ENCODE measurements around the gene MFAP1. TPM values are rescaled to one million over a fixed set of nuclear protein-coding genes. Genes with fewer than 3 reads are reported as not detected.

Gene MFAP1
- total RNA-seq, 2 experiments from 2014 or later: 34.4 to 37.3 TPM

DNA sequence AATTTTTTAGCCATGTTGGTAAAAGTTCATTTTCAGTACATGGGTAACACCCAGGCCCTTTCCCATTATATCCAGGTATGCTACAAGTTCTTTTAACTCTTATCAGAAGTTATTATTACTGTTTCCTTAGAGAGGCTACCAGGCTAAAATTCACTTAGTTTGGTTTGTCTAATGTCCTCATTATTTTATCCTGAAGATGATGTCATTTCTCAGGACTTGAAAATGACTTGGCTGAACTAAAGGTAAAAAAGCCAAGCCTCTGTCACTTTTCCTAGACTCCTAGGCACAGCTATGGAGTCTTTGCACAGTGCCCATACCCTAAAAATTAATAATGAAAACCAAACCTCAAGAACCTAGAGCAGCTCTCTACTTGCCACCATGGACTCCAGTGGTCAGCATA, 51.9 kb downstream of the MFAP1 start:
- H3K9me3 Mint-ChIP-seq: no peaks in the 10 kb centered on the region
- H3K4me1 Mint-ChIP-seq: peaks cover 10% of the 10 kb centered on the region
- ChIA-PET CTCF (no interaction called here), POLR2A (interaction anchor here (1.1 to 1.4 kb wide), 2 partner anchors 19 to 27 kb away, joined by 3 read pairs; partner anchors contain the start of gene SERF2)
- no peaks in the 10 kb centered on the region for H3K27me3 Mint-ChIP-seq
- no peak for DNase-seq
- H3K36me3 Mint-ChIP-seq (ENCODE audit: low read depth): peaks cover 51% of the 10 kb centered on the region
- H3K27ac Mint-ChIP-seq: no peak overlapping the region
- H3K4me3 Mint-ChIP-seq: no peak overlapping the region

- Mint-ChIP-seq H3K4me1 (peaks cover 3% of the 10 kb centered on the region), H3K9me3 (no peaks in the 10 kb centered on the region), H3K4me3 (no peak overlapping the region), H3K36me3 (ENCODE audit: low read depth) (peaks cover 53% of the 10 kb centered on the region), H3K27me3 (no peaks in the 10 kb centered on the region), H3K27ac (no peak overlapping the region)
- DNase-seq: no peak
- POLR2A ChIA-PET: interaction anchor here (1.1 to 1.4 kb wide), 2 partner anchors 18 to 26 kb away, joined by 3 to 4 read pairs; no protein-coding TSS in a partner anchor
- CTCF ChIA-PET: interaction anchor here (0.6 to 1.2 kb wide), 3 partner anchors 18 to 961 kb away, joined by 3 read pairs; no protein-coding TSS in a partner anchor
Observed at GRCh38 chr15:43771816-43772215, 52.7 kb downstream of the MFAP1 start.

GRCh38 chr15:43769584-43770228, 54.8 kb downstream of the MFAP1 start:
- H3K4me3 Mint-ChIP-seq: no peak overlapping the region
- ChIA-PET CTCF (interaction anchor here (1.0 to 1.6 kb wide), 9 partner anchors 14 to 329 kb away, joined by 3 to 5 read pairs (median 4); partner anchors contain the start of genes HYPK and PDIA3), POLR2A (interaction anchor here (0.8 kb wide), 1 partner anchor 23 kb away, joined by 3 read pairs; no protein-coding TSS in a partner anchor)
- peaks cover 70% of the 10 kb centered on the region for H3K36me3 Mint-ChIP-seq (ENCODE audit: low read depth)
- H3K9me3 Mint-ChIP-seq: no peaks in the 10 kb centered on the region
- H3K4me1 Mint-ChIP-seq: peaks cover 1% of the 10 kb centered on the region
- peak; percentile 59 for DNase-seq
- no peak overlapping the region for H3K27ac Mint-ChIP-seq
- H3K27me3 Mint-ChIP-seq: no peaks in the 10 kb centered on the region

- peaks cover 65% of the 10 kb centered on the region for H3K36me3 Mint-ChIP-seq (ENCODE audit: low read depth)
Observed at GRCh38 chr15:43763819-43764446, 60.6 kb downstream of the MFAP1 start.

DNA sequence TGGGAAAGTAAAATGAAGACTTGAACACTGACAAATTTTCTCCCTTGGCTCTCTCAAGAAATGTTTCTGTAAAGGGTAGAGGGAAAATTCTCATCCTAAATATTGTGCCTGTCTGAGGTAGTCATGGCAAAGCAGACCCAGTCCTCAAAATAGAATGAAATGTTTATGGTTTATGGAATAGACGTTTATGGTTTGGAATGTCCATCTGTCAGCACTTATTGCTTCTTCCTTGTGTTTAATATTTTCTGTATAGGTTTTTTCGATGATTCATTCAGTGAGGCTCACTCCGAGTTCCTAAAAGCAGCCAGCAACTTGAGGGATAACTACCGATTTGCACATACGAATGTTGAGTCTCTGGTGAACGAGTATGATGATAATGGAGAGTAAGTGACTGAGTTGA, 61.7 kb downstream of the MFAP1 start:
- DNase-seq: no peak
- POLR2A ChIA-PET: no interaction called here
- CTCF ChIA-PET: no interaction called here

More at GRCh38 chr15:43763819-43764446, 60.6 kb downstream of the MFAP1 start:
- Mint-ChIP-seq H3K27me3 (no peaks in the 10 kb centered on the region), H3K9me3 (no peaks in the 10 kb centered on the region), H3K4me3 (no peak overlapping the region), H3K4me1 (no peaks in the 10 kb centered on the region), H3K27ac (no peak overlapping the region)
- DNase-seq: no peak
- CTCF ChIA-PET: no interaction called here
- POLR2A ChIA-PET: interaction anchor here (1.6 kb wide), 1 partner anchor 13 kb away, joined by 7 read pairs; the partner anchor contains the start of gene ELL3

More for the DNA sequence above, 61.7 kb downstream of the MFAP1 start:
- H3K4me1 Mint-ChIP-seq: no peaks in the 10 kb centered on the region
- H3K36me3 Mint-ChIP-seq (ENCODE audit: low read depth): peaks cover 62% of the 10 kb centered on the region
- no peak overlapping the region for H3K4me3 Mint-ChIP-seq
- no peak overlapping the region for H3K27ac Mint-ChIP-seq
- no peaks in the 10 kb centered on the region for H3K9me3 Mint-ChIP-seq
- H3K27me3 Mint-ChIP-seq: no peaks in the 10 kb centered on the region

Other genes with a start within 250 kb of the MFAP1 start
- 10 to 100 TPM; 28.2 to 33.0 TPM for gene PPIP5K1, start 234.5 kb downstream of the MFAP1 start, total RNA-seq
- not detected for gene CKMT1B, start 230.7 kb downstream of the MFAP1 start, total RNA-seq
- under 1 TPM; 0.45 to 0.75 TPM for gene STRC, start 205.9 kb downstream of the MFAP1 start, total RNA-seq
- 1 to 10 TPM; 3.0 to 4.7 TPM for gene CATSPER2, start 175.8 kb downstream of the MFAP1 start, total RNA-seq
- gene CKMT1A, start 130.8 kb downstream of the MFAP1 start, total RNA-seq: not detected
- 100 to 1,000 TPM; 290 TPM for gene PDIA3, start 78.3 kb downstream of the MFAP1 start, total RNA-seq
- gene ELL3, start 47.7 kb downstream of the MFAP1 start, total RNA-seq: under 1 TPM; 0.25 to 0.33 TPM
- gene SERF2, start 32.4 kb downstream of the MFAP1 start, total RNA-seq: 100 to 1,000 TPM; 907 to 928 TPM
- gene SERINC4, start 24.5 kb downstream of the MFAP1 start, total RNA-seq: under 1 TPM; 0.15 to 0.18 TPM
- gene HYPK, start 24.1 kb downstream of the MFAP1 start, total RNA-seq: 10 to 100 TPM; 14.3 to 14.4 TPM
- 10 to 100 TPM; 72.2 to 74.7 TPM for gene WDR76, start 2.3 kb upstream of the MFAP1 start, total RNA-seq